HL-60 (cell line): ENCODE measurements around the gene CST6.

Experiments used
- DNase-seq, 2 experiments: peaks; one replicate each; pipeline ENCODE4 v3.0.0-alpha.2; 2010 to 2020; ENCODE audit warnings: low read depth in 1 of 2, low spot score in 1 of 2
- H3K27ac ChIP-seq: fragments of 250-450 bp; sonication (Bioruptor Pico); replicated peaks from 2 replicates; pipeline ENCODE4 v1.5.1; 2020; ENCODE audit warnings: mild to moderate bottlenecking, moderate library complexity
- H3K27me3 ChIP-seq: fragments of 250-450 bp; sonication (Bioruptor Pico); 2 replicates; pipeline ENCODE4 v1.5.1; 2021; ENCODE audit warnings: mild to moderate bottlenecking, moderate library complexity; ENCODE audit not compliant: insufficient read depth, poor library complexity, severe bottlenecking
- H3K4me3 ChIP-seq: replicated peaks from 2 replicates; pipeline ENCODE4 v1.5.1; 2011; ENCODE audit warnings: mild to moderate bottlenecking, control low read depth, low read length; ENCODE audit not compliant: insufficient read depth
- CTCF ChIP-seq: IDR thresholded peaks from one replicate; pipeline ENCODE4 v1.5.1; 2011; ENCODE audit warnings: low read length, control low read depth, inconsistent platforms; ENCODE audit not compliant: insufficient read depth
- GABPA ChIP-seq: IDR thresholded peaks from 2 replicates; pipeline ENCODE4 v1.6.1; 2012; ENCODE audit warnings: low read depth
- POLR2AphosphoS5 ChIP-seq: IDR thresholded peaks from 2 replicates; pipeline ENCODE4 v1.6.1; 2012; ENCODE audit warnings: low read depth
- REST ChIP-seq: IDR thresholded peaks from 2 replicates; pipeline ENCODE4 v1.6.1; 2012; ENCODE audit warnings: low read depth; ENCODE audit not compliant: insufficient replicate concordance
- SPI1 ChIP-seq: IDR thresholded peaks from 2 replicates; pipeline ENCODE4 v1.6.1; 2012; ENCODE audit warnings: low read depth, mild to moderate bottlenecking, borderline replicate concordance

CST6 gene

GRCh38 chr11:65965986-65966762 is 45.6 kb upstream of the CST6 start:
- TF ChIP-seq CTCF: no peak
- no peak for TF ChIP-seq SPI1
- TF ChIP-seq REST: no peak
- no peak for TF ChIP-seq GABPA
- no peak for TF ChIP-seq POLR2AphosphoS5
- DNase-seq: no peak
- Histone ChIP-seq H3K27me3 (no peaks in the 10 kb centered on the region), H3K27ac (no peak overlapping the region), H3K4me3 (no peak overlapping the region)

GRCh38 chr11:65967329-65967934 is 44.4 kb upstream of the CST6 start:
- DNase-seq: no peak
- Histone ChIP-seq H3K27ac (no peak overlapping the region), H3K27me3 (no peaks in the 10 kb centered on the region), H3K4me3 (no peak overlapping the region)
- TF ChIP-seq GABPA (no peak), POLR2AphosphoS5 (no peak), CTCF (no peak), SPI1 (no peak)

- TF ChIP-seq SPI1 (no peak), GABPA (no peak), CTCF (no peak), REST (no peak), POLR2AphosphoS5 (no peak)
- DNase-seq: peak; percentile 49 to 70
- no peak overlapping the region for H3K4me3 ChIP-seq
- no peaks in the 10 kb centered on the region for H3K27me3 ChIP-seq
- peak overlapping the region; percentile 35; the same call in 1 of the 2 replicates for H3K27ac ChIP-seq
Observed at GRCh38 chr11:65968600-65969482, 43.0 kb upstream of the CST6 start.
